Stomach (tissue), 4 donors: ENCODE data around the gene CNST.

Experiments
- EP300 ChIP-seq: sonication (generic); formaldehyde crosslinking; IDR thresholded peaks from one replicate; pipeline ENCODE4 v1.6.1; 2017; ENCODE audit warnings: antibody characterized with exemption
- TF ChIP-seq, protein P1 (sequence below), 7 experiments: fragments of 450-650 bp in 4 of 7; fragments of 200-600 bp in 3 of 7; sonication (generic) in 3 of 7; IDR thresholded peaks; one replicate each; pipeline ENCODE4 v1.5.1; 2016 to 2019; ENCODE audit warnings: antibody characterized with exemption in 7 of 7, control low read depth in 2 of 7, mild to moderate bottlenecking in 1 of 7

DNA sequence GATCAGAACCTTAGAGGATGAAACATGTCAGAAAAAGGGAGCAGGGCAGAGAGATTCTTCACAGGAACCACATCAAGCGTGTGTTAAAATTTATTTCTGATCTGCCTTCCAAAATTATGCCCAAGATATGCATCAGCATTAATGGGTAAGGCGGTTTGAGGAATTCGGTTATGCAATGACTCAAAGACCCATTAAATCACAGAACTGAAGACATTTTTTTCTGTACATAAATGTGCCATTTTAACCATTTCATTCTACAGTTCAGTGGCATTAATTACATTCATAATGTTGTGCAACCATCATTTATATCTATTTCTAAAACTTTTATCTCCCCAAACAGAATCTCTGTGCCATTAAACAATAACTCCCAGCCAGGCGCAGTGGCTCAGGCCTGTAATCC is 43.4 kb downstream of the CNST start:
- TF ChIP-seq, protein P1, sequence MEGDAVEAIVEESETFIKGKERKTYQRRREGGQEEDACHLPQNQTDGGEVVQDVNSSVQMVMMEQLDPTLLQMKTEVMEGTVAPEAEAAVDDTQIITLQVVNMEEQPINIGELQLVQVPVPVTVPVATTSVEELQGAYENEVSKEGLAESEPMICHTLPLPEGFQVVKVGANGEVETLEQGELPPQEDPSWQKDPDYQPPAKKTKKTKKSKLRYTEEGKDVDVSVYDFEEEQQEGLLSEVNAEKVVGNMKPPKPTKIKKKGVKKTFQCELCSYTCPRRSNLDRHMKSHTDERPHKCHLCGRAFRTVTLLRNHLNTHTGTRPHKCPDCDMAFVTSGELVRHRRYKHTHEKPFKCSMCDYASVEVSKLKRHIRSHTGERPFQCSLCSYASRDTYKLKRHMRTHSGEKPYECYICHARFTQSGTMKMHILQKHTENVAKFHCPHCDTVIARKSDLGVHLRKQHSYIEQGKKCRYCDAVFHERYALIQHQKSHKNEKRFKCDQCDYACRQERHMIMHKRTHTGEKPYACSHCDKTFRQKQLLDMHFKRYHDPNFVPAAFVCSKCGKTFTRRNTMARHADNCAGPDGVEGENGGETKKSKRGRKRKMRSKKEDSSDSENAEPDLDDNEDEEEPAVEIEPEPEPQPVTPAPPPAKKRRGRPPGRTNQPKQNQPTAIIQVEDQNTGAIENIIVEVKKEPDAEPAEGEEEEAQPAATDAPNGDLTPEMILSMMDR (IDR thresholded peaks at IDR 0.05): no peak
- no peak for TF ChIP-seq EP300
